GM12878 (cell line): Measurements from ENCODE around the gene FBXW12. TPM values are rescaled to one million over a fixed set of nuclear protein-coding genes. Genes with fewer than 3 reads are reported as not detected.

Experiments used
- ATAC-seq: fragments of 200-7000 bp; cut with Tn5 transposase; 3 replicates; pipeline ENCODE4 v1.9.1; 2020; ENCODE audit warnings: mild to moderate bottlenecking, moderate library complexity
- BruUV-seq: library from RNA; stranded (reverse); fragments of 400-500 nt; replicated peaks from 2 replicates; lab custom pipeline; 2021; lab: Mats Ljungman, UMichigan
- CTCF ChIA-PET: fragments of 300-600 bp; sonication (Branson Sonifier 250); formaldehyde crosslinking; extraction: SDS; loops from one replicate; lab custom pipeline; 2021; ENCODE audit warnings: inconsistent platforms; lab: Yijun Ruan, JAX
- POLR2A ChIA-PET: fragments of 350-600 bp; formaldehyde crosslinking; extraction: SDS; loops from one replicate; lab custom pipeline; 2021; ENCODE audit warnings: inconsistent platforms; lab: Charles Lee
- RAD21 ChIA-PET: fragments of 300-600 bp; sonication (Branson Sonifier 250); formaldehyde crosslinking; loops from one replicate; lab custom pipeline; 2023; ENCODE audit warnings: antibody characterized with exemption; ENCODE audit not compliant: unreplicated experiment; lab: Charles Lee
- SMC1A ChIA-PET: fragments of 300-600 bp; sonication (Branson Sonifier 250); formaldehyde crosslinking; loops from one replicate; lab custom pipeline; 2023; ENCODE audit not compliant: unreplicated experiment, uncharacterized antibody; lab: Charles Lee
- DNase-seq: peaks from one replicate; pipeline ENCODE4 v3.0.0-alpha.2; 2011; ENCODE audit warnings: low read depth, low spot score
- FAIRE-seq: peaks from 3 replicates; lab custom pipeline; 2011; peaks lifted over from hg19 to GRCh38; lab: Jason Lieb, UNC
- H2AFZ ChIP-seq: 2 replicates; pipeline ENCODE4 v1.6.0; 2011; ENCODE audit warnings: low read depth, low read length, control low read depth; ENCODE audit not compliant: control insufficient read depth
- H3K27ac ChIP-seq: 2 replicates; pipeline ENCODE4 v1.5.1; 2011; ENCODE audit warnings: control low read depth; ENCODE audit not compliant: control insufficient read depth, insufficient read depth
- H3K27me3 ChIP-seq, 2 experiments: replicated peaks in 1 of 2; 2 replicates each; pipeline versions ENCODE4 v1.6.0 to v1.6.1; 2011; ENCODE audit warnings: low read length in 1 of 2; ENCODE audit not compliant: control insufficient read depth in 2 of 2, insufficient read depth in 2 of 2
- H3K36me3 ChIP-seq, 2 experiments: 2 replicates each; pipeline ENCODE4 v1.5.1; 2011; ENCODE audit warnings: low read length in 1 of 2; ENCODE audit not compliant: control insufficient read depth in 2 of 2, insufficient read depth in 2 of 2
- H3K4me1 ChIP-seq: 2 replicates; pipeline ENCODE4 v1.6.1; 2011; ENCODE audit warnings: mild to moderate bottlenecking, low read length, moderate library complexity, mixed read lengths; ENCODE audit not compliant: control insufficient read depth, insufficient read depth
- H3K4me2 ChIP-seq: 2 replicates; pipeline ENCODE4 v1.6.0; 2011; ENCODE audit warnings: control low read depth; ENCODE audit not compliant: control insufficient read depth, insufficient read depth
- H3K4me3 ChIP-seq: fragments of 200-600 bp; sonication (generic); 2 replicates; pipeline ENCODE4 v1.5.1; 2016
- H3K79me2 ChIP-seq: 2 replicates; pipeline ENCODE4 v1.6.0; 2011; ENCODE audit warnings: low read length; ENCODE audit not compliant: control insufficient read depth, insufficient read depth
- H3K9ac ChIP-seq: 2 replicates; pipeline ENCODE4 v1.8.0; 2011; ENCODE audit warnings: low read length, control low read depth, mixed read lengths; ENCODE audit not compliant: control insufficient read depth, insufficient read depth
- H3K9me3 ChIP-seq: replicated peaks from 3 replicates; pipeline ENCODE4 v1.5.1; 2011; ENCODE audit warnings: mild to moderate bottlenecking, low read length; ENCODE audit not compliant: control insufficient read depth, insufficient read depth
- H4K20me1 ChIP-seq: 2 replicates; pipeline ENCODE4 v1.6.0; 2011; ENCODE audit not compliant: control insufficient read depth, insufficient read depth
- BACH1 ChIP-seq: fragments of 450-650 bp; IDR thresholded peaks from 2 replicates; pipeline ENCODE4 v1.6.1; 2017; ENCODE audit warnings: mild to moderate bottlenecking, borderline replicate concordance
- CHD1 ChIP-seq: IDR thresholded peaks from 2 replicates; pipeline ENCODE4 v1.6.1; 2012; ENCODE audit warnings: low read depth, low read length, improper control_type of control experiment
- DPF2 ChIP-seq: fragments of 450-650 bp; IDR thresholded peaks from 2 replicates; pipeline ENCODE4 v1.6.1; 2017; ENCODE audit warnings: mild to moderate bottlenecking
- MTA3 ChIP-seq: IDR thresholded peaks from 2 replicates; pipeline ENCODE4 v1.6.1; 2012; ENCODE audit warnings: low read length, inconsistent platforms, borderline replicate concordance
- NFIC ChIP-seq: IDR thresholded peaks from 2 replicates; pipeline ENCODE4 v1.6.1; 2012; ENCODE audit warnings: low read depth, mild to moderate bottlenecking, inconsistent platforms, low read length, moderate library complexity
- NFYB ChIP-seq: IDR thresholded peaks from 2 replicates; pipeline ENCODE4 v1.6.1; 2011; ENCODE audit warnings: low read depth, mild to moderate bottlenecking, low read length, improper control_type of control experiment, moderate library complexity; ENCODE audit not compliant: insufficient read depth
- NR2C2 ChIP-seq: IDR thresholded peaks from 2 replicates; pipeline ENCODE4 v1.6.1; 2011; ENCODE audit warnings: borderline replicate concordance, low read depth; ENCODE audit not compliant: control insufficient read depth, insufficient read length
- NR2F1 ChIP-seq: fragments of 450-650 bp; conservative IDR thresholded peaks from 2 replicates; pipeline ENCODE4 v1.6.1; 2017; ENCODE audit warnings: mild to moderate bottlenecking
- NRF1 ChIP-seq: conservative IDR thresholded peaks from 2 replicates; pipeline ENCODE4 v1.6.1; 2011; ENCODE audit warnings: mild to moderate bottlenecking, low read depth, low read length, improper control_type of control experiment
- PML ChIP-seq: IDR thresholded peaks from 2 replicates; pipeline ENCODE4 v1.6.1; 2012; ENCODE audit warnings: low read length, inconsistent platforms
- RCOR1 ChIP-seq: conservative IDR thresholded peaks from 2 replicates; pipeline ENCODE4 v1.6.1; 2012; ENCODE audit warnings: low read depth, low read length, improper control_type of control experiment
- SREBF2 ChIP-seq: IDR thresholded peaks from 2 replicates; pipeline ENCODE4 v1.6.1; 2012; ENCODE audit warnings: mild to moderate bottlenecking, low read length
- ZSCAN29 ChIP-seq: fragments of 450-650 bp; IDR thresholded peaks from 2 replicates; pipeline ENCODE4 v1.6.1; 2017; ENCODE audit warnings: mild to moderate bottlenecking, moderate library complexity
- whole genome bisulfite sequencing: methylation state at CpG from one replicate; pipeline ENCODE4 v1.1.6; 2016; ENCODE audit warnings: low lambda C conversion rate; ENCODE audit not compliant: insufficient replicate concordance, insufficient coverage; ENCODE audit errors: missing lambda C conversion rate; 5-methylcytosine and 5-hydroxymethylcytosine counted together
- in situ Hi-C: fragments of 300-500 bp; cut with MboI; formaldehyde crosslinking; loops from 9 replicates; pipeline ENCODE4 v1.14.3; 2018; ENCODE audit warnings: mixed read lengths
- intact Hi-C: fragments of 100-400 bp; cut with micrococcal nuclease; formaldehyde crosslinking; loops from one replicate; pipeline ENCODE4 v1.14.2; 2022; ENCODE audit not compliant: unreplicated experiment
- polyA plus RNA-seq, 11 experiments: library from polyadenylated mRNA; depleted of rRNA in 4 of 11; unstranded in 6 of 11; stranded (reverse) in 5 of 11; fragments of >200 nt; fragmentation: Nextera tagmentation in 4 of 11; fragmentation: Illumina TruSeq in 1 of 11; extraction: Ambion mirVana in 4 of 11; extraction: Trizol in 1 of 11; gene quantifications; 1 replicate in 1 of 11; 2 replicates in 10 of 11; pipeline versions ENCODE4 v1.2.1 to v1.2.3, GENCODE V29; 2011 to 2016; ENCODE audit warnings: inconsistent platforms in 2 of 11, missing spikeins in 2 of 11, low read depth in 1 of 11
- total RNA-seq, 4 experiments: library from RNA; depleted of rRNA in 3 of 4; stranded (reverse); fragments of >200 nt in 3 of 4; fragmentation: Illumina TruSeq in 1 of 4; extraction: Trizol in 1 of 4; gene quantifications; 2 replicates each; pipeline versions ENCODE4 v1.2.1 to v1.2.3, GENCODE V29; 2013 to 2021
- TF ChIP-seq, protein P1 (sequence below): fragments of 450-650 bp; formaldehyde crosslinking; IDR thresholded peaks from 2 replicates; pipeline ENCODE4 v1.5.0; 2022; ENCODE audit warnings: mild to moderate bottlenecking, missing genetic modification characterization

Gene FBXW12
- total and polyA plus RNA-seq, 10 of the 15 experiments (the other 5 are each of a cell fraction or from before 2014, with no cell fraction given) = 0.04 to 0.18 (median 0.12) TPM; not detected in 4

GRCh38 chr3:48435223-48435595 lies 63.2 kb downstream of the FBXW12 start:
- CTCF ChIA-PET = interaction anchor here (1.0 to 12.5 kb wide), 45 partner anchors 8 to 913 kb away, joined by 3 to 757 read pairs (median 17); partner anchors contain the start of genes ATRIP, CAMP, CDC25A and NME6
- in situ Hi-C loops = loop anchor here (5.0 kb wide), 3 partner anchors 33 to 203 kb away; no protein-coding TSS in a partner anchor

More at GRCh38 chr3:48435223-48435595, 63.2 kb downstream of the FBXW12 start:
- TF ChIP-seq PML (no peak), NFYB (no peak), RCOR1 (no peak), MTA3 (no peak), CHD1 (no peak), BACH1 (no peak), NRF1 (no peak), NR2C2 (no peak), DPF2 (no peak), NFIC (no peak), NR2F1 (no peak), SREBF2 (no peak), ZSCAN29 (no peak)
- TF ChIP-seq, protein P1, sequence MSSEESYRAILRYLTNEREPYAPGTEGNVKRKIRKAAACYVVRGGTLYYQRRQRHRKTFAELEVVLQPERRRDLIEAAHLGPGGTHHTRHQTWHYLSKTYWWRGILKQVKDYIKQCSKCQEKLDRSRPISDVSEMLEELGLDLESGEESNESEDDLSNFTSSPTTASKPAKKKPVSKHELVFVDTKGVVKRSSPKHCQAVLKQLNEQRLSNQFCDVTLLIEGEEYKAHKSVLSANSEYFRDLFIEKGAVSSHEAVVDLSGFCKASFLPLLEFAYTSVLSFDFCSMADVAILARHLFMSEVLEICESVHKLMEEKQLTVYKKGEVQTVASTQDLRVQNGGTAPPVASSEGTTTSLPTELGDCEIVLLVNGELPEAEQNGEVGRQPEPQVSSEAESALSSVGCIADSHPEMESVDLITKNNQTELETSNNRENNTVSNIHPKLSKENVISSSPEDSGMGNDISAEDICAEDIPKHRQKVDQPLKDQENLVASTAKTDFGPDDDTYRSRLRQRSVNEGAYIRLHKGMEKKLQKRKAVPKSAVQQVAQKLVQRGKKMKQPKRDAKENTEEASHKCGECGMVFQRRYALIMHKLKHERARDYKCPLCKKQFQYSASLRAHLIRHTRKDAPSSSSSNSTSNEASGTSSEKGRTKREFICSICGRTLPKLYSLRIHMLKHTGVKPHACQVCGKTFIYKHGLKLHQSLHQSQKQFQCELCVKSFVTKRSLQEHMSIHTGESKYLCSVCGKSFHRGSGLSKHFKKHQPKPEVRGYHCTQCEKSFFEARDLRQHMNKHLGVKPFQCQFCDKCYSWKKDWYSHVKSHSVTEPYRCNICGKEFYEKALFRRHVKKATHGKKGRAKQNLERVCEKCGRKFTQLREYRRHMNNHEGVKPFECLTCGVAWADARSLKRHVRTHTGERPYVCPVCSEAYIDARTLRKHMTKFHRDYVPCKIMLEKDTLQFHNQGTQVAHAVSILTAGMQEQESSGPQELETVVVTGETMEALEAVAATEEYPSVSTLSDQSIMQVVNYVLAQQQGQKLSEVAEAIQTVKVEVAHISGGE = no peak
- H3K79me2 ChIP-seq = peaks cover 14% of the 10 kb centered on the region
- H3K27me3 ChIP-seq = no peaks in the 10 kb centered on the region
- ChIA-PET POLR2A (interaction anchor here (1.2 to 2.4 kb wide), 4 partner anchors 35 to 241 kb away, joined by 4 to 11 read pairs (median 5); no protein-coding TSS in a partner anchor), SMC1A (interaction anchor here (0.6 to 11.5 kb wide), 32 partner anchors 9 to 269 kb away, joined by 3 to 287 read pairs (median 9); partner anchors contain the start of genes ATRIP, CDC25A, PFKFB4 and SLC26A6), RAD21 (interaction anchor here (1.3 to 4.9 kb wide), 27 partner anchors 9 to 250 kb away, joined by 3 to 259 read pairs (median 13); partner anchors contain the start of genes CDC25A, PFKFB4 and ZNF589)
- H3K4me1 ChIP-seq = peaks cover 26% of the 10 kb centered on the region
- no peak overlapping the region for H2AFZ ChIP-seq
- BruUV-seq = no TSS peak
- H4K20me1 ChIP-seq = no peaks in the 10 kb centered on the region
- DNase-seq = no peak
- WGBS = 39% methylated on average over 4 of the region's 4 CpGs
- H3K9me3 ChIP-seq = no peaks in the 10 kb centered on the region
- H3K4me3 ChIP-seq = no peak overlapping the region
- no peak overlapping the region for H3K9ac ChIP-seq
- no peak overlapping the region for H3K27ac ChIP-seq
- no peak for ATAC-seq
- intact Hi-C loops = no loop called here
- no peak for FAIRE-seq
- H3K36me3 ChIP-seq = peaks cover 2 to 16% of the 10 kb centered on the region in 2 experiments; a peak in 2 of 4 replicates
- no peak overlapping the region for H3K4me2 ChIP-seq
